Effector memory CD4-positive, alpha-beta T cell (primary cell): ENCODE results near the gene GRM1.

ENCODE experiments used
- DNase-seq, 3 donors: peaks; one replicate each; pipeline ENCODE4 v3.0.0-alpha.2; 2020
- H3K27ac ChIP-seq: 2 replicates; pipeline ENCODE4 v1.7.0; 2013; ENCODE audit warnings: mild to moderate bottlenecking, low read length, moderate library complexity; ENCODE audit not compliant: insufficient read depth, poor library complexity, severe bottlenecking
- H3K27me3 ChIP-seq: replicated peaks from 2 replicates; pipeline ENCODE4 v1.7.0; 2013; ENCODE audit warnings: mild to moderate bottlenecking, low read length; ENCODE audit not compliant: insufficient read depth, control insufficient read depth, poor library complexity, severe bottlenecking
- H3K36me3 ChIP-seq: 2 replicates; pipeline ENCODE4 v1.7.0; 2013; ENCODE audit warnings: mild to moderate bottlenecking, low read length, moderate library complexity; ENCODE audit not compliant: control insufficient read depth, insufficient read depth
- H3K4me1 ChIP-seq: 2 replicates; pipeline ENCODE4 v1.7.0; 2013; ENCODE audit warnings: low read length, mild to moderate bottlenecking; ENCODE audit not compliant: control insufficient read depth, insufficient read depth, poor library complexity, severe bottlenecking
- H3K4me3 ChIP-seq: 2 replicates; pipeline ENCODE4 v1.7.0; 2013; ENCODE audit warnings: low read length, low read depth, mild to moderate bottlenecking; ENCODE audit not compliant: insufficient read depth, poor library complexity, severe bottlenecking
- H3K9me3 ChIP-seq: 2 replicates; pipeline ENCODE4 v1.7.0; 2013; ENCODE audit warnings: mild to moderate bottlenecking, low read length, moderate library complexity; ENCODE audit not compliant: control insufficient read depth

Gene GRM1

GRCh38 chr6:146351018-146351417, 322.2 kb downstream of the GRM1 start:
- no peak overlapping the region for H3K4me3 ChIP-seq
- H3K9me3 ChIP-seq: no peaks in the 10 kb centered on the region
- no peaks in the 10 kb centered on the region for H3K36me3 ChIP-seq
- no peaks in the 10 kb centered on the region for H3K27me3 ChIP-seq
- no peak for DNase-seq
- no peaks in the 10 kb centered on the region for H3K4me1 ChIP-seq
- H3K27ac ChIP-seq: no peak overlapping the region

GRCh38 chr6:146352163-146352562, 323.3 kb downstream of the GRM1 start:
- no peaks in the 10 kb centered on the region for H3K27me3 ChIP-seq
- no peaks in the 10 kb centered on the region for H3K9me3 ChIP-seq
- no peak overlapping the region for H3K27ac ChIP-seq
- no peaks in the 10 kb centered on the region for H3K36me3 ChIP-seq
- DNase-seq: no peak
- no peaks in the 10 kb centered on the region for H3K4me1 ChIP-seq
- no peak overlapping the region for H3K4me3 ChIP-seq

DNA sequence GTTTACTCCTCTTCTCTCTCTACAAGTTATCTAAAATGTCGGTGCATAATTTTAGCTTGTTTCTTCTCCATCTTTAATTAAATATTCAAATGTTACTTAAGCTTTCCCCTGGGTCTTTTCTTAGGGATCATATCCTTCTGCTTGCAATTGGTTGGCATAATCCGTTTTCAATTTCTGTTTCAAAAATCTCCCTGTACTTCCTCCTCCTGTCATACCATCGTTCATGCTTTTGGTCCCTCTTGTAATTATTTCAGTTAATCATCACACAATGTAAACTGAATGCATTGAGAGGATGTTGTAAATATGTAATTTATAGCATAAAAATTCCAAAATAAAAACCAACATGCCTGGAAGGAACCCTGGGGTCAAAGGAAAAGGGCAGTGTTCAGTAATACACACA, 325.6 kb downstream of the GRM1 start:
- no peak overlapping the region for H3K27ac ChIP-seq

GRCh38 chr6:146355521-146356100, 326.7 kb downstream of the GRM1 start:
- Histone ChIP-seq H3K36me3 (no peaks in the 10 kb centered on the region), H3K4me1 (no peaks in the 10 kb centered on the region), H3K4me3 (no peak overlapping the region), H3K27ac (no peak overlapping the region), H3K27me3 (no peaks in the 10 kb centered on the region), H3K9me3 (no peaks in the 10 kb centered on the region)
- no peak for DNase-seq

More for the DNA sequence above, 325.6 kb downstream of the GRM1 start:
- no peak overlapping the region for H3K4me3 ChIP-seq
- DNase-seq: no peak
- H3K4me1 ChIP-seq: no peaks in the 10 kb centered on the region
- H3K36me3 ChIP-seq: no peaks in the 10 kb centered on the region
- no peaks in the 10 kb centered on the region for H3K9me3 ChIP-seq
- H3K27me3 ChIP-seq: no peaks in the 10 kb centered on the region

GRCh38 chr6:146357578-146358430, 328.9 kb downstream of the GRM1 start:
- Histone ChIP-seq H3K9me3 (no peaks in the 10 kb centered on the region), H3K4me1 (no peaks in the 10 kb centered on the region), H3K36me3 (no peaks in the 10 kb centered on the region), H3K27me3 (no peaks in the 10 kb centered on the region), H3K4me3 (no peak overlapping the region), H3K27ac (no peak overlapping the region)
- no peak for DNase-seq

DNA sequence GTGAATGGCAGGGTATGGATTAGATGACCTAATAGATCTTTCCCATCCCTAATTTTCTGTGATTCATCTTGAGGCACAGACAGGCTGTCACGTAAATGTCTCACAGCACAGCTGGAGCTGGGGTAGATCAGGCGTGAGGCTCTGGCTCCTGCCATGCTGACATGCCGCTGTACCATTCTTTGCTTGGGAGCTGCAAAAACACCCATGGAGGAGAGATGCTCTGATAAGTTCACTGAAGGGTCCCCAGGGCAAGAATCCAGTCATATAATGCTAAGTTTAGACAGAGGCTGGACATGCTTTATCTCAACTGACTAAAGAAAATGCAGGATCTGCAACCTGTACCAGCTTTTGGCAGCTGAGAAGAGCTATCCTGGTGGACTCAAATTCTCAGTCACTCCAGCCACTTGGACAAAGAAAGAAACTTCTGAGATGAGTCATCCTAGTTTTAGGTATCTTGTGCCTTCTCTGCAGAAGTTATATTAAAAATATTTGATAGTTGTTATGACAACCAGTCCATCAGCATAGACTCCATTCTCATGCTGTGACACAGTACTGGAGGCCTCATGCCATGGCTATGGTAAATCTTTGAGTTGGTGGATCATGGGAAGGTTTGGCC, 329.7 kb downstream of the GRM1 start:
- Histone ChIP-seq H3K4me3 (no peak overlapping the region), H3K36me3 (no peaks in the 10 kb centered on the region), H3K27me3 (no peaks in the 10 kb centered on the region), H3K4me1 (no peaks in the 10 kb centered on the region), H3K27ac (no peak overlapping the region), H3K9me3 (no peaks in the 10 kb centered on the region)
- DNase-seq: no peak

DNA sequence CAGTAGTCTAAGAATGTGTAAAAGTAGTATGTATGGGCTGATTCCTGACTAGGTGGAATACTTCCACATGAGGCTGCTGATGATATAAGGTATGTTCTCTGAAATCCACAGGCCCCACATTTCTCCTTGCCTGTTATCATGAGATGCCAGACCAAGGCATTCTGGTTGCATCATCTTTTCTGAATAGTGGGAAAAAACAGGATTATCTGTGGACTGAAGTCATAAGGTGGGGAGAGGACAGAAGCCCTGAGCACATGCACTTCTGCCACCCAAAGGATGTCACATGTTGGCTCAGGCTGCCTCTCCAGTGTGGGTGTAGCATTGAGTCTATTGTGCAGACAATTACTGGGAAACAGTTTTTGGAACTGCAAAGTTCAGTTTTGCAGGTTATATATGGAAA, 330.3 kb downstream of the GRM1 start:
- Histone ChIP-seq H3K27ac (no peak overlapping the region), H3K27me3 (no peaks in the 10 kb centered on the region), H3K4me3 (no peak overlapping the region), H3K4me1 (no peaks in the 10 kb centered on the region), H3K9me3 (no peaks in the 10 kb centered on the region), H3K36me3 (no peaks in the 10 kb centered on the region)
- DNase-seq: no peak

- no peaks in the 10 kb centered on the region for H3K36me3 ChIP-seq
- no peaks in the 10 kb centered on the region for H3K4me1 ChIP-seq
- no peaks in the 10 kb centered on the region for H3K9me3 ChIP-seq
- no peak for DNase-seq
- H3K27ac ChIP-seq: no peak overlapping the region
- no peak overlapping the region for H3K4me3 ChIP-seq
- no peaks in the 10 kb centered on the region for H3K27me3 ChIP-seq
Observed at GRCh38 chr6:146361128-146361924, 332.5 kb downstream of the GRM1 start.

- H3K27me3 ChIP-seq: no peaks in the 10 kb centered on the region
- no peak overlapping the region for H3K4me3 ChIP-seq
- no peaks in the 10 kb centered on the region for H3K36me3 ChIP-seq
- H3K4me1 ChIP-seq: no peaks in the 10 kb centered on the region
- DNase-seq: no peak
- H3K9me3 ChIP-seq: no peaks in the 10 kb centered on the region
- H3K27ac ChIP-seq: no peak overlapping the region
Observed at GRCh38 chr6:146363838-146364607, 335.2 kb downstream of the GRM1 start.
